NCI-H345 (cell line): ENCODE measurements around the gene BUD23.
A peak's percentile ranks its signal among the peaks of the same experiment; 100 is the strongest.
"Not testable (repeated sequence)": the region's sequence is repeated elsewhere in the genome, so short reads cannot be mapped to it uniquely, and the experiment has no call there.

Source experiments
- DNase-seq: peaks from one replicate; lab custom pipeline; 2025; lab: John Stamatoyannopoulos, UW

Gene BUD23

DNA sequence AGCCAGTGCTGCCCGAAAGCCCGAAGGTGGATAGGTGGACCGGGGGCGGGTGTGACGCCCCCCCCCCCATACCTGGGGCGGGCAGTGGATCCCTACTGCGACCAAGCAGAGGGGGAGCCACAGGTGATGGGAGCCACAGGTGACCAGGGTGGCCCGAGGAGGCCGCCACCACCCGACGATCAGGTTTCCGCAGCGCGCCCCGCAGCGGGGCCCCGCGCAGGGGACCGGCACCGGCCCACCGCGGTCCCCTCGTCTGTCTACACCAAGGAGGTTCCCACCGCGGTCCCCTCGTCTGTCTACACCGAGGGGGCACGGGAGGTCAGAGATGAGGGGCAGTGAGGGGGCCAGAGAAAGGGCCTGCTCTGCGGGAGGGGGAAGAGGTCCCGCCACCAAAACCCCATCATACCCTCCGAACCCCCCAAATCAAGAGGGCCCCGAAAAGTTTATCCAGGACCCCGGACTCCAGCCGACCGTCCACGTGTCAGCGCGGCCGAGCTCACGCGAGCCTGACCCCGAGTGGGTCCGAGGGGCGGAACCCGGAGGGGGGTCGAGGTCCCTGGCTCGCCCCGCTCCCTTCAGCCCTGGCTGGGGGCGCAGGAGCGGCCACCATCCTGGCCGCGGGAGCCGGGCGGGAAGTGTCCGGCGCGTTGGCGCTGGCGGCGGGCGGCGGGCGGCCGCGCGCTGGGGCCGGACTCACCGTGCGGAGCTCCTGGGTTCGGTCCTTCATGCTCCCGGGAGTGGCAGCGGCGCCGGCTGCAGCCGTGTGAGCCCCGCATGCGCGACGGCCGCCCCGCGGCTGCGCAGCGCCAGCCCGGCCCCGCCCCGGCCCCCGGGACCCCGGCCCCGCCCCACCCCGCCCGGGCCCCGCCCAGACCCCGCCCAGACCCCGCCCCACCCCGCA lies 35.8 kb downstream of the BUD23 start, which contains the start of gene STX1A:
Gene STX1A (minus strand): TSS at position 765 of the 901 bp plus-strand sequence. CDS start 38 bp downstream, at position 727.
- peak; percentile 73 for DNase-seq

DNA sequence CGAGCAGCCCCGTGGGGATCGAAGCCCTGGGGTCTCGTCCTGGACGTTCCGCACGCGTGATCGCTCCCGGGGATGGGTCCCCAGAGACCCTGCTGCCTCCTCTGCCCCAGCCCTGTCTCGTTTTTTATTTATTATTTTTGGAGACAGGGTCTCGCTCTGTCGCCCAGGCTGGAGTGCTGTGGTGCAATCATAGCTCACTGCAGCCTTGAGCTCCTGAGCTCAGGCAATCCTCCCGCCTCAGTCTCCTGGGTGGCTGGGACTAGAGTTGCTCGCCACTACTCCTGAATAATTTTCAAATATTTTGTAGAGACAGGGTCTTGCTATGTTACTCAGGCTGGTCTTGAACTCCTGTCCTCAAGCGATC lies 36.4 kb downstream of the BUD23 start:
- no peak for DNase-seq

DNA sequence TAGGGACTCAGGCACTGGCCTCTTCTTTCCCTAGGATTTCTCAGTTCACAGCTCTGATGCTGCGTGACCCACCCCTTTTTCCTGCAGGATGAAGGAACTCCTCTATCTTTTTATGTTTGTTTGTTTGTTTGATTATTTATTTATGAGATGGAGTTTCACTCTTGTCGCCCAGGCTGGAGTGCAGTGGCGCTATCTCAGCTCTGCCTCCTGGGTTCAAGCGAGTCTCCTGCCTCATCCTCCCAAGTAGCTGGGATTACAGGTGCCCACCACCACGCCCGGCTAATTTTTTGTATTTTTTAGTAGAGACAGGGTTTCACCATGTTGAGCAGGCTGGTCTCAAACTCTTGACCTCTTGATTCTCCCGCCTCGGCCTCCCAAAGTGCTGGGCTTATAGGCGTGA lies 37.0 kb downstream of the BUD23 start:
- DNase-seq = not testable (repeated sequence)

DNA sequence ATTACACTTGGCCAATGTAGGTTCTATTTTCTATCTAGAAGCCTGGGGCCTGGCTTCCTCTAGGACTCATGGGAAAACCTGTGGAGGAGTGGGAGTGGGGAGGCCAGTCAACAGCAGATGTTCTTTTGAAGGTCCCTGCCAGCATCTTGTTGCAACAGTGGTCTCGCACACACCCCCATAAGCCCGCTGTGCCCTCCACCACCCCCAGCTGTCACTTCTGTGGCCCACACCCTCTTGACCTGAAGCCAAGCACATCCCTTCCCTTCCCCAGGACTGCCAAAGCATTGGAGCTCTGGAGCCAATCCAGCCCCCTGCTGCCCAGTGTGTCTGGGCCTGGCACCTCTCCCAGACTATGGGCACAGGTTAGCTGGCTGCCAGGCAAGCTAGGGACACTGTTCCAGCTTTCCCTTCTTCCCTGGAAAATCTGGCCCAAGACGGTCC lies 38.0 kb downstream of the BUD23 start:
- DNase-seq = peak; percentile 47

DNA sequence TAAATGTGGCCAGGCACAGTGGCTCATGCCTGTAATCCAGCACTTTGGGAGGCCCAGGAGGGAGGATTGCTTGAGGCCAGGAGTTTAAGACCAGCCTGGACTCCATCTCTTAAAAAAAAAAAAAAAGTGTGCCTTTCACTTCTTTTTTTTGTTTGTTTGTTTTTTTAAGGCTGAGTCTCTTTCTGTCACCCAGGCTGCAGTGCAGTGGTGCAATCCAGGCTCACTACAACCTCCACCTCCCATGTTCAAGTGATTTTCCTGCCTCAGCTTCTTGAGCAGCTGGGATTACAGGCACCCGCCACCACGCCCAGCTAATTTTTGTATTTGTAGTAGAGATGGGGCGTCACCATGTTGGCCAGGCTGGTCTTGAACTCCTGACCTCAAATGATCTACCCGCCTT lies 38.8 kb downstream of the BUD23 start:
- DNase-seq = not testable (repeated sequence)

DNA sequence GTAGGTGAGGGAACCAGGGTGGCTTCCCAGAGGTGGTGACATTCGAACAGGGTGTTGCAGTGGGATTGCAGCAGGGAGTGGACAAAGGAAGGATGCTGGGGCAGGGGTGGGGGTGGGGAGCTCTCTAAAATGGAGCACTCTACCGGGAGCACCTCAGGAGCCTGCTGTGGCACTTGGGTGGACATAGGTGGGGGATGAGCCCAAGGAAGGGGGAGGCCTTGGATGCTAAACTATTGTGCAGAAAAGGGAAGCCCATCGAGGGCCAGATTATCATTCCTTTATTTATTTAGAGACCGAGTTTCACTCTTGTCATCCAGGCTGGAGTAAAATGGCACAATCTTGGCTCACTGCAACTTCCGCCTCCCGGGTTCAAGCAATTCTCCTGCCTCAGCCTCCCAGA lies 39.4 kb downstream of the BUD23 start:
- no peak for DNase-seq

DNA sequence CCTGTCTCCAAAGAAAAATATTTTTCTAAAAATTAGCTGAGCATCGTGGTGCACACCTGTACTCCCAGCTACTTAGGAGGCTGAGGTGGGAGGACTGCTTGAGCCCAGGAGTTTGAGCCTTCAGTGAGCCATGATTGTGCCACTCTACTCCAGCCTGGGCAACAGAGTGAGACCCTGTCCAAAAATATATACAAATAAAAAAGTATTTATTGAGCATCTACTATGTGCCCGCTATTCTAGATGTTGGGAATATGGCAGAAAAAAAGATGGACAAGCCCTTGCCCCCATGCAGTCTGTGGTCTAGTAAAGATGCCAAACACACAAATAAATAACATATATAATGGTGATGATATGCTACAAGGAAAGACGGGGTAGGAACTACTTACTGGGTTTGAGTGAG lies 40.4 kb downstream of the BUD23 start:
- no peak for DNase-seq

DNA sequence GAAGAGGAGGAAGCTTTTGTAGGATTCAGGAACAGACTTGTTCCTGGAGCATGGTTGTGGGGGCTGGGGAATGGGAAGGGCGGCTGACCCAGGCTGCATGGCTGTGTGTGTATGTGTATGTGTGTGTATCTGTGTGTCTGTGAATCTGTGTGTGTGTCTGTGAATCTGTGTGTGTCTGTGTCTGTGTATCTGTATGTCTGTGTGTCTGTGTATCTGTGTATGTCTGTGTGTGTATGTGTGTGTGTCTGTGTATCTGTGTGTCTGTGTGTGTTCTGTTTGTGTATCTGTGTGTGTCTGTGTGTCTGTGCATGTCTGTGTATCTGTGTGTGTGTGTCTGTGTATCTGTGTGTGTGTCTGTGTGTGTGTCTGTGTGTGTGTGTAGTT lies 42.7 kb downstream of the BUD23 start:
- DNase-seq = no peak

DNA sequence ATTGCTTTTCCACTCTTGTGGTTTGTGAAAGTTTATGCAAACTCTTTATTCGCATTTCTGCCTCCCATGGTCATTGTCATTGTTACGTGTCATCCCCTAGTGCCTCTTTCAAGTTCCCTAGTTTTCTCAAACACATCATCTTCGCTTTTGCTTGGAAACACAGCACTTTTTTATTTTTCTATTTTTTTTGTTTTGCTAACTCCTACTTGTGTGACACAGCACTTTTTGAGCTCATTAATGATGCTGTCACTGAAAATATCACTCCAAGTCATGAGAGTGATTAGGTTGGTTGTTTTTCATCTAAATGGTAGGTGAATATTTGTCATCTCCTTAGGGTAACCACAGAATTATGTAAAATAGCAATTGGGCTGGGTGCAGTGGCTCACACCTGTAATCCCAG lies 44.6 kb downstream of the BUD23 start:
- DNase-seq = no peak

DNA sequence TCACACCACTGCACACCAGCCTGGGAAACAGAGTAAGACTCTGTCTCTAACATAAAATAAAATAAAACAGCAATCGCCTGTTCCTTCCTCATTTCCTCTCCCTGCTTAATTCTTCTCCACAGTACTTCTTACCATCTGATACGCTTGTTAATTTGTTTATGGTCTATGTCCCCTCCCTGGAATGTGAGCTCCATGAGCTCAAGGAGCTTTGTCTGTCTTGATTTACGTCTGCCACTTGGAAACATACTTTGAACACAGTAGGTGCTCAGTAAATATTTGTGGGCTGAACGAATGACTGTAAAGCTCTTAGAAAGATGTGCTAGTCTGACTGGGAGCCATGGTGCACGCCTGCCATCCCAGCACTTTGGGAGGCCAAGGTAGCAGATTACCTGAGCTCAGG lies 45.2 kb downstream of the BUD23 start:
- DNase-seq = no peak

DNA sequence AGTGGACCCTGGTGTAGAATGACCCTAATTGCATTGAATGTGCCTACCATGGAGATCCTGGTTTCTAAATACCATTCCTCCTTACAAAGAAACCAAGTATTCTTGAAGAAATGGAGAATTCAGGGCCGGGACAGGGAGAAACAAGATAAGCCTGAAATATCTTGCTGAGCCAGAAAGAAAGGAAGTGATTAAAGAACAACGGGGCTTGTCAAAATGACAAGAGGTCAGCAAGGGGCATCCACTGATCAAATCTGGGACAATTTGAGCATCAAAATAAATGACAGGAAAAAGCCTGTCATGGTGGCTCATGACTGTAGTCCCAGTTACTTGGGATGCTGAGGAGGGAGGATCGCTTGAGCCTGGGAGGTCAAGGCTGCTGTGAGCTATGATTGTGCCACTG lies 47.1 kb downstream of the BUD23 start:
- DNase-seq = no peak

DNA sequence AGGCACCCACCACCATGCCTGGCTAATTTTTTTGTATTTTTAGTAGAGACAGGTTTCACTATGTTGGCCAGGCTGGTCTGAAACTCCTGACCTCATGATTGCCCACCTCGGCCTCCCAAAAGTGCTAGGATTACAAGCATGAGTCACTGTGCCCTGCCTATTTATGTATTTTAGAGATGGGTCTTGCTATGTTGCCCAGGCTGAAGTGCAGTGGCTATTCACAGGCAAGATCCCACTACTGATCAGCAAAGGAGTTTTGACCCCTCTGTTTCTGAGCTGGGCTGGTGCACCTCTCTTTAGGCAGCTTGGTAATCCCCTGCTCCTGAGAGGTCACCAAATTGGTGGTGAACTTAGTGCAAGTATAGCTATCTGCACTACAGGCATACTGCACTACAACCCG lies 49.0 kb downstream of the BUD23 start:
- DNase-seq = no peak

DNA sequence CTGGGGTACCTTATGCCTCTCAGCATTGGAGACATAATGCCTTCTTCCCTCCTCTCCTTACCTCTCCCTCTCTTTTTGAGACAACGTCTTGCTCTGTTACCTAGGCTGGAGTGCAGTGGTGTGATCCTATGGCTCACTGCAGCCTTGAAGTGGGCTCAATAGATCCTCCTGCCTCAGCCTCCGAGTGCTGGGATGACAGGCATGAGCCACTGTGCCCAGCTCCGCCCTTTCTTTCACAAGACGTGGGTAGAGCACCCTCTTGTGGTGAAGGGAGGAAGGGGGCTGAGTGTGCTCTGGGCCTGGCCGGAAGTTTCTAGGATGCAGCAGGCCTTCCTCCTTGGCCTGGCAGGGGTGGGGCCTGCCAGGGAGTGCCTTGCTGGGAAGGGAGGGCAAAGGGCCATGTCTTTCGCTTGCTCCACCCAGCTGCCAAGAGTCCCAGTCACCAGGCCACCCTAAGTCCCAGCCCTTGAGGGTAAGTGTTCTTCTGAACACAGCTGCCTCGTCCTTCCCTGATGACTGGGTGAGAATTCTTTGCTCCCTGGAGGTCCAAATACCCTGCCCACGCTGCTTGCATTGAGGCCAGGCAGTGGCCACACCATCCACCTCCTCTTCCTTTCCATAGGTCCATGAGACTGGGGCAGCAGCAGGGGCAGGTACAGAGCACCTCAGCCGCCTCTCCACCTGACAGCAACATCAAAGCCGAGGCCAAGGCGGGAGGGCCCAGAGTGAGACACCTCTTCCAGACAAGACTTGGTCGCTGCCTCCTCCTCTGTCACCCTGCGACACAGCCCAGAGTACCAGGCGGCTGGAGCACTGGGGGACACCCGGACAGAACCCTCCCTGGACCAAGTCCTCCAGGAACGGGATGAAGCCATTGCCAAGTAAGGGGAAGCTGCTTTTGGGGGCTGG lies 51.5 kb downstream of the BUD23 start:
- DNase-seq = peak; percentile 89

DNA sequence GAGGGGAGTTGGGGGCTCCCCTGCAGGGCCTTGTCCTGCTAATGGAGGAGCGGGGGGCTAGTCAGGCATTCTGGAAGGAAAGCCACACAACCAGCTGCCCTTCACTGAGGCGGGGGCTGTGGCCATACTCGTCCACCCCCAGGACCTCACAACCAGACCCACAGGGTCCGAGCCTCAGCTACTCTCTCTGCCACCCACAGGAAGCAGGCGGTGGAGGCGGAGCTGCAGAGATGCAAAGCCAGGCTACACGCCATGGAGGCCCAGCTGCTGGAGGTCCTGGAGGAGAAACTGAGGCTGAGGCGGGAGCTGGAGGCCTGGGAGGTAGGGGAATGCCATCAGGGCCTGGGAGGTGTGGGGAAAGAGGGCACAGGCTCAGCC lies 52.1 kb downstream of the BUD23 start:
- DNase-seq = no peak

DNA sequence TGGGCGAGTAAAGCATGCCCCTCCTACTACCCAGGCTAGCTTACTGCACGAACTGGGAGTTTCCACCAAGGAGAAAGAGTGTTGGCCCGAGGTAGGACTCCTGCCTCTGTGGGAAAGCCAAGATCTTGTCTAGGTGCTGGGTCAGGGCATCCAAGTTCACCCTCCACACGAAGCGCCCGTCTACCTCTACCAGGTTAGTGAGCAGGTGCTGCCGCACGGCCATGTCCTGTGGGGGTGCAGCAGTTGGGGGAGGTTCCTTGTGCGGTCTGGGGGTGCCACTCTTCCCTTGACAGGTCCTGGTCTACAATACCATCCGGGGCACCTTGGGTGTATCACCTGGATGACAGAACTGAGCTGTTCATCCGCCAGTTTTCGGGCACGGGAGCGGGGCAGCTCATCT lies 53.5 kb downstream of the BUD23 start:
- no peak for DNase-seq

DNA sequence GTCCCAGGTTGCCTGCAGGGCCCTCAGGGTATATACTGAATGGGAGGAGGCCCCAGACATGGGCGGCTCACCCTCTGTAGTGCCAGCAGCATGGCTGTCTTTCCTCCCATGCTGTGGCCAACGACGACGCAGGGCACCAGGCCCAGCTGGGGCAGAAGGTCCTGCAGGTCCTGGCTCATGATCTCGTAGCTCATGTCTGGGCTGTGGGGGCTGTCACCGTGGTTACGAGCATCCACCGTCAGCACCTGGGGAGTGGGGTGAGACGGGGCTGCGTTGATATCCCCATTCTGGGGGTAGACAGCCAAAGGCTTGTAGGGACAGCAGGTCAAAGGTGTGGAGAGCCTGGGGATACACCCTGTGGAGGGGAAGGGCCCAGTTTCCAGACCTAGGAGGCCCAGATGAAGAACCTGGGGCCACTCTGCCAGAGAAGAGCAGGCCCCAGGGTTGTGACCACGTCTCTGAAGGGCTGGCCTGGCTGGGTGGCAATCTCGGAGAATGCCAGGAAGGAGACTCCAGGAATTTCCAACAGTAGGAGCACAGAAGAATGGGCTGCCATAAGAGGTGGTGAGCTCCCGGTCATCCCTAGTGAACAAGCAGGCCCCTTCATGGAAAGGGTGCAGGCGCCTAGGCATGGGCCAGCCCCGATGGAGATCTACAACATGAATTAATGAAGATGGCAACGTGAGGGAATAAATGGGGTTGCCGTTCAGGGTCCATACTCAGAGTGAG lies 54.3 kb downstream of the BUD23 start:
- no peak for DNase-seq

DNA sequence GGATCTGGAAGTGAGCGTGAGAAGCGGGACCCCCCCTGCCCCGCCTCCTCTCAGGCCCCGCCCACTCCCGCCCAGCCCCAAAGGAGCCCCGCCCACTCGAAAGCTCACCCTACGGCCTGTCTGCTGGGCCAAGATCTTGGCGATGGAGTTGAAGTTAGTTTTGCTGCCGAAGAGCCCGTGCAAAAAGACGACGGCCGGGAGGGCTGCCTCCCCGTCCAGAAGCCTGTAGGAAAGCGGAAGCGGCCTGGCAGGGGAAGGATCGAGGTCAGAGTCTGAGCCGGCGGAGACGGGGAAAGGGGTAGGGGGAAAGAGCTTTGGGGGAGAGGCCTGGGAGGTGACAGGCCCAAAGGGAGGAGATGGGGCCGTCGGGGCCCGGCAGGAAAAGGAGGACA lies 54.8 kb downstream of the BUD23 start:
- peak; percentile 61 for DNase-seq

DNA sequence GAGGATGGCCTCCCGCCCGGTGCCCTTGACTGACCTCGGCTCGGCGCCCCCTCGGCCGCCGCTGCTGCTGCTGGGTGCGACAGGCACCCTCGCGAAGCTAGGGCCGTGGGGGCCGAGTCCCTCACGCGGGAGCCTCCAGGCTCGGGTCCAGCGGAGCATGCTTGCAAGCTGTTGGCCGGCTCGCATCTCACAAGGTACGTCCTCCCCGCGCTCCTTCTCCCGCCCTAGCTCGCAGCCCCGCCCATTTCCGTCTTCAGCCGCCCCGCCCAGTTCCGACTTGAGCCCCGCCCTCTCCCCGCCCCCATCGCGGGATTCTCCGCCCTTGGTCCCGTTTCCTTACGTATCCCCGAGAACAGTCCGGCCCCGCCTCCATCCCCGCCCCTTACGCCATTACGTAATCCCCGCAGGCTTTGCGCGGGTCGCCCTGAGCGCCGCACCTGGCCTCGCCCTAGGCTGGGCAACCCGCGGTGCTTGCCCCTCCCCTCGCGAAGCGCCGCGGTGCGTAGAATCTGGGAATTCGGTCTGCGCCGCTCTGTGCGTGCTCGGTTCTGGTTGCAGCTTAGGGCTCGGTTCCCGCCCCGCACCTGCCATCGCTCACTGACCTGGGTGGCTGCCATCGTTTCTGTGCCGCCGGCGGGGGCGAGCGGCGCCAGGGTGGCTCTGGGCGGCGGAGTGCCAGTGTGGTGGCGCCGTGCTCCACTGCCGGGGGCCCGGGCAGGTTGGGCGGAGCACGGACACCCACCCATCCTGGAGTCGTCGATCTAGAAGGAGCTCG lies 55.4 kb downstream of the BUD23 start, which contains the start of gene ABHD11:
Gene ABHD11 (minus strand): TSS at position 191 of the 775 bp plus-strand sequence. CDS start 32 bp downstream, at position 159.
- DNase-seq = peak; percentile 99

DNA sequence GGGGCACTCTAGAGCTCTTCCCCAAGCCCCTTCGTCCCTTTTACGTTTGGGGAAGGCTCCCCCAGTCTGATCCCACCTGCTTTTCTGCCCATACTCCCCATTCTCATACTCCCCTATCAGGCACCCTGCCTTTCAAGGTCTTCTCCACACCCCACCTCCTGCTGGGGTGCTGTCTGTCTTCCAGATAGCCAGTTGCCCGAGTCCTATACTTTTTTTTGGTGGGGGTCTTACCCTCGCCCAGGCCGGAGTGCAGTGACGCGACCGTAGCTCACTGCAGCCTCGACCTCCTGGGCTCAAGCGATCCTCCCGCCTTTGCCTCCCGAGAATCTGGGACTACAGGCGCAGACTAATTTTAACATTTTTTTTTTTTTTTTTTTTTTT lies 56.0 kb downstream of the BUD23 start:
- no peak for DNase-seq

DNA sequence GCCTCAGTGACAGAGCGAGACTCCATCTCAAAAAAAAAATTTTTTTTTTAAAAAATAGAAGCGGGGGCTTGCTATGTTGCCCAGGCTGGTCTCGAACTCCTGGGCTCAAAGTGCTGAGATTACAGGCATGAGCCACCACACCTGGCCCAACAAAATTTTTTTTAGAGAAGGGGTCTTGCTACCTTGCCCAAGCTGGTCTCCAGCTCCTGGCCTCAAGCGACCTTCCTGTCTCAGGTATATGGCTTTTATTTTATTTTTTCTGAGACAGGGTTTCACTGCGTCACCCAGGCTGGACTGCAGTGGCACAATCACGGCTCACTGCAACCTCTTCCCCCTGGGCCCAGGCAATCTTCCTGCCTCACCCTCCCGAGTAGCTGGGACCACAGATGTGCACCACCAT lies 56.8 kb downstream of the BUD23 start:
- DNase-seq = no peak

DNA sequence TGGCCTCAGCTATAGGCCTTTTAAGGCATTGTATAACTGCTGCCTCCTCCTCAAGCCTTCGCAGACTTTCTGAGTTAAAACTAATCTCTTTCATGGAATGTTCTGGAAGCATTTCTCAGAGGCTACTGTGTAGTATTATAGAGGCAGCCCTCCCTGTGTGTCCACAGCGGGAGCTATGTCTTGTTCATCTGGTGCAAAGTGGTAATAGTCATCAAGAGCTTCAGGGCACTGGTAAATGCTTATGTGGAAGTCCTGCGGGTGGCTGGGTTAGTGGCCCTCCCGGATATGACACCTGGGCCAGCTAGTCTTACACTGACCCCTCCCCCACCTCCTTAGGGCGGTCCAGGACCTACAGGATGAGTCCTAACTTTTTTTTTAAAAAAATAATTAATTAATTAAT lies 57.4 kb downstream of the BUD23 start:
- DNase-seq = no peak
